TTC549 (cell line): ENCODE results near the gene AATK.

Experiments
- FAIRE-seq: peaks from 2 replicates; lab custom pipeline; 2012; peaks lifted over from hg19 to GRCh38; lab: Jason Lieb, UNC

The AATK gene

DNA sequence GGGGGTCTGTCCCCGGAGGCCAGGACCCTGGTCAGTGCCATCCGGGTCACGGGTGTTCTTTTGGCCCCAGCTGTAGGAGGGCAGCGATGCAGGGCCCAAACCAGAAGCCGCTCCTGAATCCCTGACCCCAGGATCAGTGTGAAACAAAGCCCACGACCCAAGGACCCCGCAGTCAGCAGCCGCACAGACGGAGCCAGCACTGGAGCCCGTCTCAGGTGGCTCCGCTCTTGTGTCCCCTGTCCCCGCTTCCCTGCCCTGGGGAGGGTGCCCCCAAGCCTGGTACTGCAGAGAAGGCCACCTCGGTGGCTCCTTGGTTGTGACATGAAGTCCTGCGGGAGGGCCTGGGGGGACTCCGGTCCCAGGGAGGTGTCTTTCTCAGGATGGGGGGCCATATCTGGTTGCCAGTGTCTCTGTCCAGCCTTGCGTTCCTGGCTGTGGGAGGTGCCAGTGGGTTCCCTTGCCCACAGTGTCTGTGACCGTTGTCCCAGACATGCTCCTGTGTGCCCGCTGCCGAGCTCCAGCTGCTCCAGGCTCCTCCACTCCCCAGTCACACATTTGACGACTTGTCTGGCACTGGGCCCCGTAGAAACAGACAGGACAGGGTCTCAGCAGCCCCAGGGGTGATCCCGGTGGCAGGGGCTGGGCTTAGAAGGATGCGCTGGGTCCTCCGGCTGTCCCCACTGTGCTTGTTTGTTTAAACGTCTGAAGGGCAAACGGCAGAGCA lies 97.4 kb downstream of the AATK start:
- no peak for FAIRE-seq

DNA sequence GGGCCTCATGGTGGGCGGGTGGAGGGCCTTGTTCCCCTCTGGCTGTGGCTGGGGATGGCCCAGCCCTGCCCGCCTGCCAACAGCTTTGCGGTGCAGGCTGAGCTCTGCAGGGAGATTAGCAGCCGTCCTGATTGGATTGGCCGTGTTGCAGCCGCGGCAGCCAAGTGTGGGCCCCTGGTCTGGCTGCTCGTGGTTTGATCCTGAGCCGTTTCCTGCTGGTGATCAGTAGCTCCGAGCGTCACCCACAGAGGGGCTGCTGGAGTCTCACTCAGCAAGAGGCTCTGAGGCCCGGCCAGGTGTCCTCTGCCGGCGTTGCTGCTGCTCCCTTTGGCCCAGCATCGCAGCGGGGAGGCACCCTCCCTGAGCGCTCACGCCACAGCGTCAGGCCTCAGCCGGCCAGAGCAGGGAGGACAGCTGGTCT lies 98.6 kb downstream of the AATK start:
- no peak for FAIRE-seq
